SK-N-SH treated with all-trans-retinoic acid at 6 μM for 48 hours (cell line): ENCODE measurements around the gene HP1BP3.

ENCODE experiments used
- ATAC-seq: fragments of 200-7000 bp; cut with Tn5 transposase; 3 replicates; pipeline ENCODE4 v1.9.1; 2020; ENCODE audit warnings: mild to moderate bottlenecking, moderate library complexity
- ARNTL ChIP-seq: fragments of 450-650 bp; formaldehyde crosslinking; IDR thresholded peaks from 2 replicates; pipeline ENCODE4 v1.5.0; 2020; ENCODE audit warnings: low read depth, mild to moderate bottlenecking, moderate library complexity, borderline replicate concordance
- BACH2 ChIP-seq: fragments of 250-450 bp; sonication (Bioruptor Pico); IDR thresholded peaks from 2 replicates; pipeline ENCODE4 v1.9.0; 2021; ENCODE audit warnings: mild to moderate bottlenecking, borderline replicate concordance
- CSDC2 ChIP-seq: fragments of 250-450 bp; sonication (Bioruptor Pico); IDR thresholded peaks from 2 replicates; pipeline ENCODE4 v1.5.0; 2020; ENCODE audit warnings: mild to moderate bottlenecking, moderate library complexity
- ESRRG ChIP-seq: fragments of 250-450 bp; sonication (Bioruptor Pico); IDR thresholded peaks from 2 replicates; pipeline ENCODE4 v1.6.1; 2021; ENCODE audit warnings: mild to moderate bottlenecking
- GLIS3 ChIP-seq: fragments of 250-450 bp; sonication (Bioruptor Pico); IDR thresholded peaks from 2 replicates; pipeline ENCODE4 v1.5.0; 2020; ENCODE audit warnings: mild to moderate bottlenecking, moderate library complexity
- ISL1 ChIP-seq: fragments of 250-450 bp; sonication (Bioruptor Pico); IDR thresholded peaks from 2 replicates; pipeline ENCODE4 v2.1.2; 2022; ENCODE audit warnings: mild to moderate bottlenecking, moderate library complexity
- OSR1 ChIP-seq: fragments of 250-450 bp; sonication (Bioruptor Pico); IDR thresholded peaks from 2 replicates; pipeline ENCODE4 v1.8.0; 2022; ENCODE audit warnings: moderate library complexity, mild to moderate bottlenecking, inconsistent platforms
- PPARA ChIP-seq: fragments of 250-450 bp; sonication (Bioruptor Pico); IDR thresholded peaks from 2 replicates; pipeline ENCODE4 v1.5.0; 2020; ENCODE audit warnings: mild to moderate bottlenecking, borderline replicate concordance
- RARB ChIP-seq: fragments of 250-450 bp; sonication (Bioruptor Pico); IDR thresholded peaks from 2 replicates; pipeline ENCODE4 v1.8.0; 2021; ENCODE audit warnings: mild to moderate bottlenecking, moderate library complexity
- SNAI2 ChIP-seq: fragments of 250-450 bp; sonication (Bioruptor Pico); IDR thresholded peaks from 2 replicates; pipeline ENCODE4 v1.5.0; 2020; ENCODE audit warnings: mild to moderate bottlenecking, moderate library complexity
- TCF4 ChIP-seq: fragments of 250-450 bp; sonication (Bioruptor Pico); IDR thresholded peaks from 2 replicates; pipeline ENCODE4 v1.8.0; 2021; ENCODE audit warnings: mild to moderate bottlenecking, moderate library complexity, borderline replicate concordance
- TOX ChIP-seq: fragments of 250-450 bp; sonication (Bioruptor Pico); IDR thresholded peaks from 2 replicates; pipeline ENCODE4 v1.8.0; 2021; ENCODE audit warnings: mild to moderate bottlenecking, moderate library complexity, borderline replicate concordance
- ZC3H10 ChIP-seq: fragments of 250-450 bp; sonication (Bioruptor Pico); IDR thresholded peaks from 2 replicates; pipeline ENCODE4 v1.5.1; 2021; ENCODE audit warnings: mild to moderate bottlenecking, moderate library complexity
- ZFP30 ChIP-seq: fragments of 450-650 bp; formaldehyde crosslinking; IDR thresholded peaks from 2 replicates; pipeline ENCODE4 v1.5.0; 2022; ENCODE audit warnings: mild to moderate bottlenecking, moderate library complexity
- ZNF565 ChIP-seq: fragments of 450-650 bp; formaldehyde crosslinking; conservative IDR thresholded peaks from 2 replicates; pipeline ENCODE4 v1.5.0; 2020; ENCODE audit warnings: low read depth, mild to moderate bottlenecking, moderate library complexity
- ZNF70 ChIP-seq: fragments of 450-650 bp; formaldehyde crosslinking; IDR thresholded peaks from 2 replicates; pipeline ENCODE4 v1.5.0; 2020; ENCODE audit warnings: mild to moderate bottlenecking, moderate library complexity
- ZNF8 ChIP-seq: fragments of 450-650 bp; formaldehyde crosslinking; IDR thresholded peaks from 2 replicates; pipeline ENCODE4 v1.5.0; 2020; ENCODE audit warnings: mild to moderate bottlenecking, moderate library complexity
- TF ChIP-seq, protein P1 (sequence below): fragments of 250-450 bp; sonication (Bioruptor Pico); IDR thresholded peaks from 2 replicates; pipeline ENCODE4 v1.5.0; 2020; ENCODE audit warnings: mild to moderate bottlenecking, moderate library complexity
- TF ChIP-seq, protein P2 (sequence below): fragments of 250-450 bp; sonication (Bioruptor Pico); IDR thresholded peaks from 2 replicates; pipeline ENCODE4 v1.5.1; 2020; ENCODE audit warnings: low read depth, mild to moderate bottlenecking, moderate library complexity
- TF ChIP-seq, protein P3 (sequence below): fragments of 250-450 bp; sonication (Bioruptor Pico); IDR thresholded peaks from 2 replicates; pipeline ENCODE4 v1.5.1; 2021; ENCODE audit warnings: mild to moderate bottlenecking, moderate library complexity
- TF ChIP-seq, protein P4 (sequence below): fragments of 250-450 bp; sonication (Bioruptor Pico); IDR thresholded peaks from 2 replicates; pipeline ENCODE4 v1.8.0; 2021; ENCODE audit warnings: low read depth, mild to moderate bottlenecking, moderate library complexity, borderline replicate concordance

HP1BP3 gene, protein sequence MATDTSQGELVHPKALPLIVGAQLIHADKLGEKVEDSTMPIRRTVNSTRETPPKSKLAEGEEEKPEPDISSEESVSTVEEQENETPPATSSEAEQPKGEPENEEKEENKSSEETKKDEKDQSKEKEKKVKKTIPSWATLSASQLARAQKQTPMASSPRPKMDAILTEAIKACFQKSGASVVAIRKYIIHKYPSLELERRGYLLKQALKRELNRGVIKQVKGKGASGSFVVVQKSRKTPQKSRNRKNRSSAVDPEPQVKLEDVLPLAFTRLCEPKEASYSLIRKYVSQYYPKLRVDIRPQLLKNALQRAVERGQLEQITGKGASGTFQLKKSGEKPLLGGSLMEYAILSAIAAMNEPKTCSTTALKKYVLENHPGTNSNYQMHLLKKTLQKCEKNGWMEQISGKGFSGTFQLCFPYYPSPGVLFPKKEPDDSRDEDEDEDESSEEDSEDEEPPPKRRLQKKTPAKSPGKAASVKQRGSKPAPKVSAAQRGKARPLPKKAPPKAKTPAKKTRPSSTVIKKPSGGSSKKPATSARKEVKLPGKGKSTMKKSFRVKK

DNA sequence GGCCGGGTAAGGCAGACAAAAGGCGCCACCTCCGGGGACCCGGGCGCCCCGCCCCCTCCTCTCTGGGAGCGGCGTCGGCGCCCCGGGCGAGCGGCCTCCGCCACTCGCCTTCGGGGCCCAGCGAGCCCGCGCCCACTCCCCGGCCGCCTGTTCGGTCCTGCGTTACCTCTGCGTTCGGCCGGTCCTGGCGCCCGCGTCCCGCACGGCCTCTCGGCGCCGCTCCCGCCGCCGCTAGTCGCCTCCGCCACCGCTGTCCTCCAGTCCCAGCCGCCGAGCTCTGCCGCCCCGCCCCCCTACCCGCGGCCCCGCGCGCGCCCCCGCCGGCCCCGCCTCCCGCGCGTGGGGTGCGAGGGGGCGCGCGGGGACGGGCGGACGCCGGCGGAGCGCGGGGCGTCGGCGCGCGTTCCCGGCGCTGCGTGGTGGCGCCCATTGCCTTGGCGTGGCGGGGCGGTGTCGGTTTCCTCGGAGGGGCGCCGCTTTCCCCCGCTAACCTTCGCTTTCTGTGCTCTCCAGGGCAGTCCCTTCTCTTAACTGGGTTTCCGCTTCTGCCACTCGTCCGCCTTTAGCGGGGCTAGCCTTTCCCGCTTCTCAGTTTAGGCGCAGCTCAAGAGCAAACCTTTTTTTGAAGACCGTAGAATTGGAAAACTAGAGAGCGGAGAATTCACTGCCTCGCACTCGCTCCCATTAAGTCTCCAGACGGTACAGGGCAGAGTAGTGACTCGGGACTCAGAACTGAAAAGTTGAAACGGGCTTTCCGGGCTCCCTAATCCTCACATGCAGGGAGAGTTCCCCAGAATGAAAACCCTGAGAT, at the start of gene HP1BP3:
HP1BP3 (minus strand) TSS at position 279 of the 811 bp plus-strand sequence. CDS start 6,867 bp downstream, outside the sequence.
- ATAC-seq, result peak; percentile 52
- no peak for TF ChIP-seq OSR1 (CRISPR knock-in tag)
- TF ChIP-seq ZNF8 (CRISPR knock-in tag), result no peak
- TF ChIP-seq ZC3H10 (CRISPR knock-in tag), result 0 out of 2 replicates have a peak, but pooled peaks have one; percentile 20
- peak; percentile 15; the same call in 1 of the 2 replicates for TF ChIP-seq CSDC2 (CRISPR knock-in tag)
- TF ChIP-seq ARNTL (CRISPR knock-in tag), result no peak
- TF ChIP-seq, protein P1, sequence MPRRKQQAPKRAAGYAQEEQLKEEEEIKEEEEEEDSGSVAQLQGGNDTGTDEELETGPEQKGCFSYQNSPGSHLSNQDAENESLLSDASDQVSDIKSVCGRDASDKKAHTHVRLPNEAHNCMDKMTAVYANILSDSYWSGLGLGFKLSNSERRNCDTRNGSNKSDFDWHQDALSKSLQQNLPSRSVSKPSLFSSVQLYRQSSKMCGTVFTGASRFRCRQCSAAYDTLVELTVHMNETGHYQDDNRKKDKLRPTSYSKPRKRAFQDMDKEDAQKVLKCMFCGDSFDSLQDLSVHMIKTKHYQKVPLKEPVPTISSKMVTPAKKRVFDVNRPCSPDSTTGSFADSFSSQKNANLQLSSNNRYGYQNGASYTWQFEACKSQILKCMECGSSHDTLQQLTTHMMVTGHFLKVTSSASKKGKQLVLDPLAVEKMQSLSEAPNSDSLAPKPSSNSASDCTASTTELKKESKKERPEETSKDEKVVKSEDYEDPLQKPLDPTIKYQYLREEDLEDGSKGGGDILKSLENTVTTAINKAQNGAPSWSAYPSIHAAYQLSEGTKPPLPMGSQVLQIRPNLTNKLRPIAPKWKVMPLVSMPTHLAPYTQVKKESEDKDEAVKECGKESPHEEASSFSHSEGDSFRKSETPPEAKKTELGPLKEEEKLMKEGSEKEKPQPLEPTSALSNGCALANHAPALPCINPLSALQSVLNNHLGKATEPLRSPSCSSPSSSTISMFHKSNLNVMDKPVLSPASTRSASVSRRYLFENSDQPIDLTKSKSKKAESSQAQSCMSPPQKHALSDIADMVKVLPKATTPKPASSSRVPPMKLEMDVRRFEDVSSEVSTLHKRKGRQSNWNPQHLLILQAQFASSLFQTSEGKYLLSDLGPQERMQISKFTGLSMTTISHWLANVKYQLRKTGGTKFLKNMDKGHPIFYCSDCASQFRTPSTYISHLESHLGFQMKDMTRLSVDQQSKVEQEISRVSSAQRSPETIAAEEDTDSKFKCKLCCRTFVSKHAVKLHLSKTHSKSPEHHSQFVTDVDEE (CRISPR knock-in tag), result 0 out of 2 replicates have a peak, but pooled peaks have one; percentile 36

DNA sequence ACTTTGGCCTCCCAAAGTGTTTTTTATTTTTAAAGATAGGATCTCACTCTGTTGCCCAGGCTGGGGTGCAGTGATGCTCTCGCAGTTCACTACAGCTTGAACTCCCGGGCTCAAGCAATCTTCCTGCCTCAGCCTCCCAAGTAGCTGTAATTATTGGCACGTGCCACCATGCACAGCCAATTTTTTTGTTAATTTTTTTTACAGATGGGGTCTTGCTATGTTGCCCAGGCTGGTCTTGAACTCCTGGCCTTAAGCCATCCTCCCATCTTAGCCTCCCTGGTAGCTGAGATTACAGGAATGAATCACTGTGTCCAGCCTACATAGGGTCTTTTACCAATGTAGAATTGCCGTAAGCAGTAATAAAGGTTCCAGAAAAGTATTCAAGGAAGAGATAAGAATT, 49.1 kb upstream of the HP1BP3 start:
- TF ChIP-seq TOX (CRISPR knock-in tag) (no peak), BACH2 (CRISPR knock-in tag) (no peak), ESRRG (no peak), GLIS3 (no peak), CSDC2 (CRISPR knock-in tag) (no peak), SNAI2 (no peak)
- no peak for ATAC-seq

DNA sequence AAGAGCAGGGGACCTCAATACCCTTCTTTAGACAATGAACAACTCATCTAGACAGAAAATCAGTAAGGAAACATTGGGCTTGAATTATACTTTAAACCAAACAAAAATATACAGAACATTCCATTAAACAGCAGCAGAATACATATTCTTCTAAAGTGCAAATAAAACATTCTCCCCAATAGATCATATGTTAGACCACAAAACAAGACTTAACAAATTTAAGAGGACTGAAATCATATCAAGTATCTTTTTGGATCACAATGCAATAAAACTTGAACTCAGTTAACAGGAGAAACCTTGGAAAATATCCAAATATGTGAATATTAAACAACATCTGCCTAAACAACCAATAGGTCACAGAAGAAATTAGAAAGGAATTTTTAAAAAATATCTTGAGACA, 47.7 kb upstream of the HP1BP3 start:
- no peak for ATAC-seq
- TF ChIP-seq GLIS3, result no peak
- no peak for TF ChIP-seq ZNF565
- TF ChIP-seq ESRRG, result no peak
- no peak for TF ChIP-seq ZNF70
- no peak for TF ChIP-seq RARB (CRISPR knock-in tag)
- TF ChIP-seq, protein P2, sequence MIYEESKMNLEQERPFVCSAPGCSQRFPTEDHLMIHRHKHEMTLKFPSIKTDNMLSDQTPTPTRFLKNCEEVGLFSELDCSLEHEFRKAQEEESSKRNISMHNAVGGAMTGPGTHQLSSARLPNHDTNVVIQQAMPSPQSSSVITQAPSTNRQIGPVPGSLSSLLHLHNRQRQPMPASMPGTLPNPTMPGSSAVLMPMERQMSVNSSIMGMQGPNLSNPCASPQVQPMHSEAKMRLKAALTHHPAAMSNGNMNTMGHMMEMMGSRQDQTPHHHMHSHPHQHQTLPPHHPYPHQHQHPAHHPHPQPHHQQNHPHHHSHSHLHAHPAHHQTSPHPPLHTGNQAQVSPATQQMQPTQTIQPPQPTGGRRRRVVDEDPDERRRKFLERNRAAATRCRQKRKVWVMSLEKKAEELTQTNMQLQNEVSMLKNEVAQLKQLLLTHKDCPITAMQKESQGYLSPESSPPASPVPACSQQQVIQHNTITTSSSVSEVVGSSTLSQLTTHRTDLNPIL (CRISPR knock-in tag), result no peak
- no peak for TF ChIP-seq CSDC2 (CRISPR knock-in tag)
- TF ChIP-seq, protein P3, sequence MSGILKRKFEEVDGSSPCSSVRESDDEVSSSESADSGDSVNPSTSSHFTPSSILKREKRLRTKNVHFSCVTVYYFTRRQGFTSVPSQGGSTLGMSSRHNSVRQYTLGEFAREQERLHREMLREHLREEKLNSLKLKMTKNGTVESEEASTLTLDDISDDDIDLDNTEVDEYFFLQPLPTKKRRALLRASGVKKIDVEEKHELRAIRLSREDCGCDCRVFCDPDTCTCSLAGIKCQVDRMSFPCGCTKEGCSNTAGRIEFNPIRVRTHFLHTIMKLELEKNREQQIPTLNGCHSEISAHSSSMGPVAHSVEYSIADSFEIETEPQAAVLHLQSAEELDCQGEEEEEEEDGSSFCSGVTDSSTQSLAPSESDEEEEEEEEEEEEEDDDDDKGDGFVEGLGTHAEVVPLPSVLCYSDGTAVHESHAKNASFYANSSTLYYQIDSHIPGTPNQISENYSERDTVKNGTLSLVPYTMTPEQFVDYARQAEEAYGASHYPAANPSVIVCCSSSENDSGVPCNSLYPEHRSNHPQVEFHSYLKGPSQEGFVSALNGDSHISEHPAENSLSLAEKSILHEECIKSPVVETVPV (CRISPR knock-in tag), result no peak
- TF ChIP-seq PPARA (CRISPR knock-in tag), result no peak
- TF ChIP-seq, protein P4, sequence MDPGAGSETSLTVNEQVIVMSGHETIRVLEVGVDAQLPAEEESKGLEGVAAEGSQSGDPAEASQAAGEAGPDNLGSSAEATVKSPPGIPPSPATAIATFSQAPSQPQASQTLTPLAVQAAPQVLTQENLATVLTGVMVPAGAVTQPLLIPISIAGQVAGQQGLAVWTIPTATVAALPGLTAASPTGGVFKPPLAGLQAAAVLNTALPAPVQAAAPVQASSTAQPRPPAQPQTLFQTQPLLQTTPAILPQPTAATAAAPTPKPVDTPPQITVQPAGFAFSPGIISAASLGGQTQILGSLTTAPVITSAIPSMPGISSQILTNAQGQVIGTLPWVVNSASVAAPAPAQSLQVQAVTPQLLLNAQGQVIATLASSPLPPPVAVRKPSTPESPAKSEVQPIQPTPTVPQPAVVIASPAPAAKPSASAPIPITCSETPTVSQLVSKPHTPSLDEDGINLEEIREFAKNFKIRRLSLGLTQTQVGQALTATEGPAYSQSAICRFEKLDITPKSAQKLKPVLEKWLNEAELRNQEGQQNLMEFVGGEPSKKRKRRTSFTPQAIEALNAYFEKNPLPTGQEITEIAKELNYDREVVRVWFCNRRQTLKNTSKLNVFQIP, result no peak
- no peak for TF ChIP-seq ZFP30 (CRISPR knock-in tag)
- TF ChIP-seq ZC3H10 (CRISPR knock-in tag), result no peak
- no peak for TF ChIP-seq ZNF8 (CRISPR knock-in tag)
- no peak for TF ChIP-seq ARNTL (CRISPR knock-in tag)
- no peak for TF ChIP-seq ISL1 (CRISPR knock-in tag)
- no peak for TF ChIP-seq TCF4 (CRISPR knock-in tag)
- no peak for TF ChIP-seq TOX (CRISPR knock-in tag)
- TF ChIP-seq BACH2 (CRISPR knock-in tag), result no peak
